ENCODE measurements around the gene ATP8B2. TPM values are rescaled to one million over a fixed set of nuclear protein-coding genes. Genes with fewer than 3 reads are reported as not detected.

Gene ATP8B2
- total RNA-seq, 1 experiment from 2014 or later, result 50.0 TPM

- TF ChIP-seq, protein P1, sequence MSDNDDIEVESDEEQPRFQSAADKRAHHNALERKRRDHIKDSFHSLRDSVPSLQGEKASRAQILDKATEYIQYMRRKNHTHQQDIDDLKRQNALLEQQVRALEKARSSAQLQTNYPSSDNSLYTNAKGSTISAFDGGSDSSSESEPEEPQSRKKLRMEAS (CRISPR knock-in tag; IDR thresholded peaks at IDR 0.05), result 0 out of 2 replicates have a peak, but pooled peaks have one; percentile 17
- no peak for TF ChIP-seq TP53 (CRISPR knock-in tag; IDR thresholded peaks at IDR 0.05)
- no peak for TF ChIP-seq MXD4 (CRISPR knock-in tag; IDR thresholded peaks at IDR 0.05; ENCODE audit: borderline replicate concordance)
- no peak for TF ChIP-seq SMAD3 (CRISPR knock-in tag; IDR thresholded peaks at IDR 0.05; ENCODE audit: borderline replicate concordance)
- no peak for TF ChIP-seq ERG (CRISPR knock-in tag; IDR thresholded peaks at IDR 0.05)
- TF ChIP-seq, protein P2, sequence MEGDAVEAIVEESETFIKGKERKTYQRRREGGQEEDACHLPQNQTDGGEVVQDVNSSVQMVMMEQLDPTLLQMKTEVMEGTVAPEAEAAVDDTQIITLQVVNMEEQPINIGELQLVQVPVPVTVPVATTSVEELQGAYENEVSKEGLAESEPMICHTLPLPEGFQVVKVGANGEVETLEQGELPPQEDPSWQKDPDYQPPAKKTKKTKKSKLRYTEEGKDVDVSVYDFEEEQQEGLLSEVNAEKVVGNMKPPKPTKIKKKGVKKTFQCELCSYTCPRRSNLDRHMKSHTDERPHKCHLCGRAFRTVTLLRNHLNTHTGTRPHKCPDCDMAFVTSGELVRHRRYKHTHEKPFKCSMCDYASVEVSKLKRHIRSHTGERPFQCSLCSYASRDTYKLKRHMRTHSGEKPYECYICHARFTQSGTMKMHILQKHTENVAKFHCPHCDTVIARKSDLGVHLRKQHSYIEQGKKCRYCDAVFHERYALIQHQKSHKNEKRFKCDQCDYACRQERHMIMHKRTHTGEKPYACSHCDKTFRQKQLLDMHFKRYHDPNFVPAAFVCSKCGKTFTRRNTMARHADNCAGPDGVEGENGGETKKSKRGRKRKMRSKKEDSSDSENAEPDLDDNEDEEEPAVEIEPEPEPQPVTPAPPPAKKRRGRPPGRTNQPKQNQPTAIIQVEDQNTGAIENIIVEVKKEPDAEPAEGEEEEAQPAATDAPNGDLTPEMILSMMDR (IDR thresholded peaks at IDR 0.05), result peak; percentile 26; the same call in 1 of the 2 replicates
- no peak for TF ChIP-seq ZNF512 (CRISPR knock-in tag; IDR thresholded peaks at IDR 0.05; ENCODE audit: borderline replicate concordance)
- TF ChIP-seq ZNF121 (CRISPR knock-in tag; IDR thresholded peaks at IDR 0.05), result peak; percentile 84
- no peak for TF ChIP-seq NR2C2 (CRISPR knock-in tag; IDR thresholded peaks at IDR 0.05)
- TF ChIP-seq HMGXB4 (CRISPR knock-in tag; IDR thresholded peaks at IDR 0.05), result peak; percentile 71; the same call in 1 of the 2 replicates
- no peak for TF ChIP-seq ZNF425 (CRISPR knock-in tag; conservative IDR thresholded peaks at IDR 0.05)
- TF ChIP-seq, protein P3, sequence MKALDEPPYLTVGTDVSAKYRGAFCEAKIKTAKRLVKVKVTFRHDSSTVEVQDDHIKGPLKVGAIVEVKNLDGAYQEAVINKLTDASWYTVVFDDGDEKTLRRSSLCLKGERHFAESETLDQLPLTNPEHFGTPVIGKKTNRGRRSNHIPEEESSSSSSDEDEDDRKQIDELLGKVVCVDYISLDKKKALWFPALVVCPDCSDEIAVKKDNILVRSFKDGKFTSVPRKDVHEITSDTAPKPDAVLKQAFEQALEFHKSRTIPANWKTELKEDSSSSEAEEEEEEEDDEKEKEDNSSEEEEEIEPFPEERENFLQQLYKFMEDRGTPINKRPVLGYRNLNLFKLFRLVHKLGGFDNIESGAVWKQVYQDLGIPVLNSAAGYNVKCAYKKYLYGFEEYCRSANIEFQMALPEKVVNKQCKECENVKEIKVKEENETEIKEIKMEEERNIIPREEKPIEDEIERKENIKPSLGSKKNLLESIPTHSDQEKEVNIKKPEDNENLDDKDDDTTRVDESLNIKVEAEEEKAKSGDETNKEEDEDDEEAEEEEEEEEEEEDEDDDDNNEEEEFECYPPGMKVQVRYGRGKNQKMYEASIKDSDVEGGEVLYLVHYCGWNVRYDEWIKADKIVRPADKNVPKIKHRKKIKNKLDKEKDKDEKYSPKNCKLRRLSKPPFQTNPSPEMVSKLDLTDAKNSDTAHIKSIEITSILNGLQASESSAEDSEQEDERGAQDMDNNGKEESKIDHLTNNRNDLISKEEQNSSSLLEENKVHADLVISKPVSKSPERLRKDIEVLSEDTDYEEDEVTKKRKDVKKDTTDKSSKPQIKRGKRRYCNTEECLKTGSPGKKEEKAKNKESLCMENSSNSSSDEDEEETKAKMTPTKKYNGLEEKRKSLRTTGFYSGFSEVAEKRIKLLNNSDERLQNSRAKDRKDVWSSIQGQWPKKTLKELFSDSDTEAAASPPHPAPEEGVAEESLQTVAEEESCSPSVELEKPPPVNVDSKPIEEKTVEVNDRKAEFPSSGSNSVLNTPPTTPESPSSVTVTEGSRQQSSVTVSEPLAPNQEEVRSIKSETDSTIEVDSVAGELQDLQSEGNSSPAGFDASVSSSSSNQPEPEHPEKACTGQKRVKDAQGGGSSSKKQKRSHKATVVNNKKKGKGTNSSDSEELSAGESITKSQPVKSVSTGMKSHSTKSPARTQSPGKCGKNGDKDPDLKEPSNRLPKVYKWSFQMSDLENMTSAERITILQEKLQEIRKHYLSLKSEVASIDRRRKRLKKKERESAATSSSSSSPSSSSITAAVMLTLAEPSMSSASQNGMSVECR (CRISPR knock-in tag; IDR thresholded peaks at IDR 0.05; ENCODE audit: borderline replicate concordance), result no peak
Measured at GRCh38 chr1:154325583-154326545, 539 bp downstream of the ATP8B2 start (continued).

All from WTC11 (cell line).